ENCODE results near the gene TUBB2A. TPM values are rescaled to one million over a fixed set of nuclear protein-coding genes. Genes with fewer than 3 reads are reported as not detected.
A peak's percentile ranks its signal among the peaks of the same experiment; 100 is the strongest.

Gene TUBB2A
- total and polyA plus RNA-seq, 2 of the 13 experiments (the other 11 are each of a cell fraction or from before 2014, with no cell fraction given) = 35.3 to 106 TPM

DNA sequence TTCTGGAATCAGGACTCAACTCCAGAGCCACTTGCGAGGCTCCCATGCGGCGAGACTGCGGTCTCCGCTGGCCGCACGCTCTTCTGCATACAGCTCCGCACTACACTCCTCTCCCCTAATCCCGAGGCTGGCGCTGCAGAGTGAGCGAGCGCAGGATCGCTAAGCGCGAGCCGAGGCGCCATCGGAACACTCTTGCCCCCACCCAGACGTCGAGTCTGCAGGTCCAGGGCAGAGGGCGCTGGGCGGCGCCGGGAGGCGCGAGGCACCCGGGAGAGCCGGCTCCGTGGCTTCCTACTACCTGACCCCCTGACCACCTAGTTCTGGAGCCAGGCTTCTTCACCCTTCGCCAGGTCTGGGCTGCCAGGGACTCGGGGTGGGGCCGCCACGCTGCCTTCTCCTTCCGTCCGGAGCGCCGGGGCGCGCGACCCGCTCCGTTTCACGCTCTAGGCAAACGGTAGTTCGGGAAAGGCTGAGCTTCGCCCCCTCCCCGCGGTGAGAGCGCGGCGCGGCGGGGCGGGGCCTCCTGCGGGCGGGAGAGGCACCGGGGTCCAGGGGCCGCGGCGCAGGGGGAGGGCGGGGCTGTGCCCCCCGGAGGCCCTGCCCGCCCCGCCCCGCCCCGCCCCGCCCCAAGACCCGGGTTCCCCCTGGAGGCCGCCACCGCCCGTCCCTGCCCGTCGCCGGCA lies 5.4 kb upstream of the TUBB2A start (continued):
- TF ChIP-seq ARID3A (IDR thresholded peaks at IDR 0.05; ENCODE audit: low read depth, low read length) (peak; percentile 15; the same call in 1 of the 2 replicates), ZNF619 (CRISPR knock-in tag; IDR thresholded peaks at IDR 0.05) (0 out of 2 replicates have a peak, but pooled peaks have one; percentile 57), NR1H2 (CRISPR knock-in tag; IDR thresholded peaks at IDR 0.05; ENCODE audit: borderline replicate concordance, low read depth) (no peak; the same call in 1 of the 2 replicates), PHF8 (CRISPR knock-in tag; IDR thresholded peaks at IDR 0.05) (peak; percentile 83; the same call in 1 of the 2 replicates), ESRRA (CRISPR knock-in tag; IDR thresholded peaks at IDR 0.05; ENCODE audit: low read depth) (0 out of 2 replicates have a peak, but pooled peaks have one; percentile 53), SYNCRIP (IDR thresholded peaks at IDR 0.05; ENCODE audit: insufficient read depth, low read depth, low read length) (no peak), MBNL3 (CRISPR knock-in tag; conservative IDR thresholded peaks at IDR 0.05) (no peak), ISL2 (CRISPR knock-in tag; IDR thresholded peaks at IDR 0.05) (peak; percentile 53), ZNF784 (CRISPR knock-in tag; IDR thresholded peaks at IDR 0.05; ENCODE audit: borderline replicate concordance) (no peak; the same call in 1 of the 2 replicates), ZNF235 (CRISPR knock-in tag; IDR thresholded peaks at IDR 0.05; ENCODE audit: borderline replicate concordance) (peak; percentile 86; the same call in 1 of the 2 replicates), HNRNPLL (IDR thresholded peaks at IDR 0.05; ENCODE audit: low read depth, low read length, poor library complexity, severe bottlenecking) (peak; percentile 81), U2AF1 (optimal IDR thresholded peaks at IDR 0.05; ENCODE audit: low read depth, low read length) (peak; percentile 79), YEATS2 (CRISPR knock-in tag; IDR thresholded peaks at IDR 0.05; ENCODE audit: borderline replicate concordance) (peak; percentile 65; the same call in 1 of the 2 replicates), ARID4A (CRISPR knock-in tag; IDR thresholded peaks at IDR 0.05; ENCODE audit: borderline replicate concordance) (peak; percentile 88), ZNF556 (CRISPR knock-in tag; IDR thresholded peaks at IDR 0.05; ENCODE audit: borderline replicate concordance) (no peak; the same call in 1 of the 2 replicates), CTCF (CRISPR knock-in tag; IDR thresholded peaks at IDR 0.05) (peak; percentile 58), JUN (CRISPR knock-in tag; IDR thresholded peaks at IDR 0.05) (0 out of 2 replicates have a peak, but pooled peaks have one; percentile 39)
- TF ChIP-seq, protein P1, sequence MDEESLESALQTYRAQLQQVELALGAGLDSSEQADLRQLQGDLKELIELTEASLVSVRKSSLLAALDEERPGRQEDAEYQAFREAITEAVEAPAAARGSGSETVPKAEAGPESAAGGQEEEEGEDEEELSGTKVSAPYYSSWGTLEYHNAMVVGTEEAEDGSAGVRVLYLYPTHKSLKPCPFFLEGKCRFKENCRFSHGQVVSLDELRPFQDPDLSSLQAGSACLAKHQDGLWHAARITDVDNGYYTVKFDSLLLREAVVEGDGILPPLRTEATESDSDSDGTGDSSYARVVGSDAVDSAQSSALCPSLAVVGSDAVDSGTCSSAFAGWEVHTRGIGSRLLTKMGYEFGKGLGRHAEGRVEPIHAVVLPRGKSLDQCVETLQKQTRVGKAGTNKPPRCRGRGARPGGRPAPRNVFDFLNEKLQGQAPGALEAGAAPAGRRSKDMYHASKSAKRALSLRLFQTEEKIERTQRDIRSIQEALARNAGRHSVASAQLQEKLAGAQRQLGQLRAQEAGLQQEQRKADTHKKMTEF (CRISPR knock-in tag; IDR thresholded peaks at IDR 0.05) = peak; percentile 96

All from HepG2 (cell line).